SKM-1 treated with dmso at 0.1 percent for 144 hours (cell line): Measurements from ENCODE around the gene DHRS2.

Experiments
- DNase-seq: peaks from one replicate; lab custom pipeline; 2025; ENCODE audit not compliant: unreplicated experiment; lab: John Stamatoyannopoulos, UW

The DHRS2 gene

GRCh38 chr14:23612354-23612732 is 23.8 kb upstream of the DHRS2 start:
- no peak for DNase-seq

- DNase-seq = no peak
These were observed 23.4 kb upstream of the DHRS2 start for GRCh38 chr14:23612802-23613201.

GRCh38 chr14:23613242-23614070 is 22.7 kb upstream of the DHRS2 start:
- DNase-seq = no peak

GRCh38 chr14:23614395-23614828 is 21.8 kb upstream of the DHRS2 start:
- no peak for DNase-seq

- DNase-seq = no peak
These were observed 20.3 kb upstream of the DHRS2 start for GRCh38 chr14:23615856-23616255.

- DNase-seq = no peak
These were observed 18.6 kb upstream of the DHRS2 start for GRCh38 chr14:23617539-23617938.

- DNase-seq = no peak
These were observed 17.7 kb upstream of the DHRS2 start for GRCh38 chr14:23618415-23618988.

GRCh38 chr14:23620177-23620702 is 15.9 kb upstream of the DHRS2 start:
- no peak for DNase-seq

- DNase-seq = no peak
These were observed 14.8 kb upstream of the DHRS2 start for GRCh38 chr14:23621204-23621931.

GRCh38 chr14:23621932-23622730 is 14.0 kb upstream of the DHRS2 start:
- no peak for DNase-seq

GRCh38 chr14:23622990-23623389 is 13.2 kb upstream of the DHRS2 start:
- DNase-seq = no peak

GRCh38 chr14:23623962-23624361 is 12.2 kb upstream of the DHRS2 start:
- DNase-seq = no peak

GRCh38 chr14:23624830-23625404 is 11.2 kb upstream of the DHRS2 start:
- no peak for DNase-seq

- no peak for DNase-seq
These were observed 9.2 kb upstream of the DHRS2 start for GRCh38 chr14:23626946-23627345.

GRCh38 chr14:23627961-23628360 is 8.2 kb upstream of the DHRS2 start:
- DNase-seq = no peak

GRCh38 chr14:23629204-23629603 is 7.0 kb upstream of the DHRS2 start:
- DNase-seq = no peak

- DNase-seq = no peak
These were observed 6.2 kb upstream of the DHRS2 start for GRCh38 chr14:23629832-23630396.

GRCh38 chr14:23630687-23631086 is 5.5 kb upstream of the DHRS2 start:
- no peak for DNase-seq

- DNase-seq = no peak
These were observed 4.9 kb upstream of the DHRS2 start for GRCh38 chr14:23631234-23631633.
